Karpas-422 (cell line): ENCODE measurements around the gene DNAJB6. TPM values are rescaled to one million over a fixed set of nuclear protein-coding genes. Genes with fewer than 3 reads are reported as not detected.

ENCODE experiments used
- DNase-seq: peaks from one replicate; pipeline ENCODE4 v3.0.0-alpha.2; 2015
- H2AFZ ChIP-seq: fragments of 200-600 bp; sonication (generic); 2 replicates; pipeline ENCODE4 v1.6.1; 2014; ENCODE audit warnings: antibody characterized with exemption, low read length, mixed read lengths
- H3K27ac ChIP-seq: fragments of 200-600 bp; sonication (generic); 2 replicates; pipeline ENCODE4 v1.5.1; 2014; ENCODE audit warnings: mild to moderate bottlenecking, low read length, moderate library complexity
- H3K27me3 ChIP-seq: fragments of 200-600 bp; sonication (generic); 2 replicates; pipeline ENCODE4 v1.6.1; 2014; ENCODE audit warnings: low read length, mixed read lengths
- H3K36me3 ChIP-seq: fragments of 200-600 bp; sonication (generic); 2 replicates; pipeline ENCODE4 v1.6.1; 2014; ENCODE audit warnings: low read length, mixed read lengths; ENCODE audit not compliant: insufficient read depth
- H3K4me1 ChIP-seq: fragments of 200-600 bp; sonication (generic); 2 replicates; pipeline ENCODE4 v1.6.1; 2014; ENCODE audit warnings: mild to moderate bottlenecking, low read length, mixed read lengths
- H3K4me2 ChIP-seq: fragments of 200-600 bp; sonication (generic); 2 replicates; pipeline ENCODE4 v1.6.1; 2014; ENCODE audit warnings: low read length, low read depth, mild to moderate bottlenecking; ENCODE audit not compliant: poor library complexity, severe bottlenecking
- H3K4me3 ChIP-seq: fragments of 200-600 bp; sonication (generic); 2 replicates; pipeline ENCODE4 v1.5.1; 2014; ENCODE audit warnings: mild to moderate bottlenecking, antibody characterized with exemption, low read length, mixed read lengths
- H3K79me2 ChIP-seq: fragments of 200-600 bp; sonication (generic); 2 replicates; pipeline ENCODE4 v1.6.1; 2014; ENCODE audit warnings: mild to moderate bottlenecking, low read length, mixed read lengths
- H3K9ac ChIP-seq: fragments of 200-600 bp; sonication (generic); 2 replicates; pipeline ENCODE4 v1.6.0; 2014; ENCODE audit warnings: low read length
- H3K9me2 ChIP-seq: fragments of 200-600 bp; sonication (generic), shearing (Covaris generic); replicated peaks from 2 replicates; pipeline ENCODE4 v1.6.0; 2014; ENCODE audit warnings: mild to moderate bottlenecking, low read length, moderate library complexity; ENCODE audit not compliant: insufficient read depth
- H3K9me3 ChIP-seq: fragments of 300-700, 200-600 bp; sonication (generic); 2 replicates; pipeline ENCODE4 v1.6.1; 2014; ENCODE audit warnings: low read length, mixed read lengths
- H4K20me1 ChIP-seq: fragments of 200-600 bp; sonication (generic); 2 replicates; pipeline ENCODE4 v1.6.1; 2014; ENCODE audit warnings: mild to moderate bottlenecking, antibody characterized with exemption, low read length, low read depth; ENCODE audit not compliant: insufficient read depth
- total RNA-seq: library from RNA; depleted of rRNA; stranded (reverse); fragments of >200 nt; shearing (Covaris generic); gene quantifications from 2 replicates; pipeline ENCODE4 v1.2.3, GENCODE V29; 2014; ENCODE audit warnings: low replicate concordance

Gene DNAJB6
- total RNA-seq, 1 experiment from 2014 or later: 54.5 TPM

DNA sequence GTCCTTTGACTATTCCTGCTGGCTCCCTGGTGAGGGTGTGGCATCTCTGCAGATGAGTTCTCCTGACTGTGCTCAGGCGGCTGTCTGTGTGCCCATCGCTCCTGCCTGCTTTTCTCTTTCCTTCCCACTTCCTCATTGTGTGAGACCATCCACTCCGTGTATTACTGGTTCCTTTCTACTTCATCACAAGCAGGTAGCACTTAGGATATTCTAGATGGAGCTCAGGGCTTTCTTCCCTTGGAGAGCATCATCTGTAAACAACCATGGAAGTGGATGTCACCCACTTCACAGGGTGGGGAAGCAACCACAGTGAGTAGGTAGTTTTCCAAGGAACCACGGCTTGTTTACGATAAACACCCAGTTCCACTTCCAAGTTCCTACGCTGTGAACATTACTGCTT, 15.7 kb downstream of the DNAJB6 start:
- no peak for DNase-seq
- Histone ChIP-seq H3K9me2 (no peaks in the 10 kb centered on the region), H4K20me1 (peaks cover 10% of the 10 kb centered on the region; the same call in 1 of the 2 replicates), H3K4me3 (no peak overlapping the region), H3K27me3 (no peaks in the 10 kb centered on the region), H2AFZ (no peak overlapping the region), H3K27ac (no peak overlapping the region), H3K79me2 (peaks cover 99% of the 10 kb centered on the region), H3K9ac (no peak overlapping the region), H3K4me2 (no peak overlapping the region), H3K36me3 (no peaks in the 10 kb centered on the region), H3K9me3 (no peaks in the 10 kb centered on the region), H3K4me1 (peaks cover 5% of the 10 kb centered on the region; the same call in 1 of the 2 replicates)

GRCh38 chr7:157355784-157356511, 19.1 kb downstream of the DNAJB6 start:
- H3K27me3 ChIP-seq: no peaks in the 10 kb centered on the region
- no peak overlapping the region for H3K4me3 ChIP-seq
- H2AFZ ChIP-seq: no peak overlapping the region
- no peak overlapping the region for H3K9ac ChIP-seq
- no peak overlapping the region for H3K4me2 ChIP-seq
- H3K9me3 ChIP-seq: no peaks in the 10 kb centered on the region
- no peak overlapping the region for H3K27ac ChIP-seq
- peaks cover 99% of the 10 kb centered on the region for H3K79me2 ChIP-seq
- peaks cover 5% of the 10 kb centered on the region; the same call in 1 of the 2 replicates for H3K4me1 ChIP-seq
- H3K36me3 ChIP-seq: peaks cover 16% of the 10 kb centered on the region
- H4K20me1 ChIP-seq: peaks cover 20% of the 10 kb centered on the region; the same call in 1 of the 2 replicates
- DNase-seq: no peak
- H3K9me2 ChIP-seq: no peaks in the 10 kb centered on the region

DNA sequence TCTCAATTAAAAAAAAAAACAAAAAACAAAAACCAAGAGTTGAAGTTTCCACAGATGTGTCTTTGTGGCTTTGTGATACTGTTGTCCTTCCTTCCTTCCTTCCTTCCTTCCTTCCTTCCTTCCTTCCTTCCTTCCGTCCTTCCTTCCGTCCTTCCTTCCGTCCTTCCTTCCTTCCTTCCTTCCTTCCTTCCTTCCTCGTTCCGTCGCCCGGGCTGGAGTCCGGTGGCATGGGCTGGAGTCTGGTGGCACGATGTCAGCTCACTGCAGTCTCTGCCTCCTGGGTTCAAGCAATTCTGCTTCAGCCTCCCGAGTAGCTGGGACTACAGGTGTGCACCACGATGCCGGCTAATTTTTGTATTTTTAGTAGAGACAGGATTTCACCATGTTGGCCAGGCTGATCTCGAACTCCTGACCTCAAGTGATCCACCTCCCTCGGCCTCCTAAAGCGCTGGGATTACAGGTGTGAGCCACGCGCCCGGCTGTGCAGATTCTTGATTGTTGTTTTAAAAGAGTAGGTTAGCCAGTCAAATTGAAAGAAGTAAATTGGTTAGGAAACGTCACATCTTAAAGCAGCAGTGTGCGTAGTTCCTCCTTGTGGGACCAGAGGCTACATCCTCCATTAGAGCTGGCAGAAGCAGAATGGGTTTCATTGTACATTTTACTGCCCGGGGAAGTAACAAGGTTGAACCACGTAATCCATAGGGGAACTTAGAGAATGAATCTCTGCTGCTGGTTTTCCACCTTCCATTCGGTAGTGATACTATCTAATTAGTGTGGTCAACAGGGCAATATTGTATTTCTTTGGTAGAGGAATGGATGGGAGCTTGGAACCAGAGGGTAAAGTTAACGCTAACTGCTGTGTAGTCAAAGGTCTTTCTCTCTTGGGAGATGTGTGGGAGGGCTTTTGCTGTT, 20.6 kb downstream of the DNAJB6 start:
- H3K79me2 ChIP-seq: peaks cover 99% of the 10 kb centered on the region
- H3K4me3 ChIP-seq: no peak overlapping the region
- no peaks in the 10 kb centered on the region for H3K9me3 ChIP-seq
- peaks cover 19% of the 10 kb centered on the region for H3K36me3 ChIP-seq
- no peak for DNase-seq
- no peak overlapping the region for H2AFZ ChIP-seq
- no peak overlapping the region for H3K9ac ChIP-seq
- H3K27ac ChIP-seq: no peak overlapping the region
- no peaks in the 10 kb centered on the region for H3K4me1 ChIP-seq
- H4K20me1 ChIP-seq: peaks cover 27% of the 10 kb centered on the region; the same call in 1 of the 2 replicates
- no peaks in the 10 kb centered on the region for H3K27me3 ChIP-seq
- no peaks in the 10 kb centered on the region for H3K9me2 ChIP-seq
- H3K4me2 ChIP-seq: no peak overlapping the region

GRCh38 chr7:157358041-157358752, 21.4 kb downstream of the DNAJB6 start:
- no peaks in the 10 kb centered on the region for H3K9me2 ChIP-seq
- peaks cover 24% of the 10 kb centered on the region for H3K36me3 ChIP-seq
- H3K9me3 ChIP-seq: no peaks in the 10 kb centered on the region
- H3K4me1 ChIP-seq: no peaks in the 10 kb centered on the region
- no peak overlapping the region for H2AFZ ChIP-seq
- H3K4me2 ChIP-seq: no peak overlapping the region
- H3K27ac ChIP-seq: no peak overlapping the region
- peaks cover 27% of the 10 kb centered on the region; the same call in 1 of the 2 replicates for H4K20me1 ChIP-seq
- DNase-seq: no peak
- H3K79me2 ChIP-seq: peaks cover 99% of the 10 kb centered on the region
- no peaks in the 10 kb centered on the region for H3K27me3 ChIP-seq
- no peak overlapping the region for H3K4me3 ChIP-seq
- no peak overlapping the region for H3K9ac ChIP-seq

DNA sequence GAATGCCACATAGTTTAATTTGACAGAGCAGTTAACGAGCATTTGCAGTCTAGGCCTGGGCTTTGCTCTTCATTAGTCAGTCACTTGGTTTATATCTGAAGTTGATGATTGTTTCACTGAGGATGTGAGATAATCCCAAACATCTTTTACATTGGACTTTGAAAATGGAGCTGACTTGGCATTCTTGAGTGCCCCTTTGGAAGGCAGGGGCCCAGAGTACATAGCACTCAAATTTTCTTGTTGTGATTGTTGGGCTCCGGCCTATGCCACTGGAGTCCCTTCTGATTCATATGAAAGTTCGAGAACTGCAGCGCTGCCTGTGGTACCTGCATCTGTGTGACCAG, 21.9 kb downstream of the DNAJB6 start:
- Histone ChIP-seq H3K79me2 (peaks cover 99% of the 10 kb centered on the region), H3K9ac (no peak overlapping the region), H3K36me3 (peaks cover 29% of the 10 kb centered on the region), H4K20me1 (peaks cover 27% of the 10 kb centered on the region; the same call in 1 of the 2 replicates), H3K9me3 (no peaks in the 10 kb centered on the region), H3K27me3 (no peaks in the 10 kb centered on the region), H3K4me3 (no peak overlapping the region), H3K4me2 (no peak overlapping the region), H3K27ac (no peak overlapping the region), H2AFZ (no peak overlapping the region), H3K4me1 (no peaks in the 10 kb centered on the region), H3K9me2 (no peaks in the 10 kb centered on the region)
- DNase-seq: no peak

DNA sequence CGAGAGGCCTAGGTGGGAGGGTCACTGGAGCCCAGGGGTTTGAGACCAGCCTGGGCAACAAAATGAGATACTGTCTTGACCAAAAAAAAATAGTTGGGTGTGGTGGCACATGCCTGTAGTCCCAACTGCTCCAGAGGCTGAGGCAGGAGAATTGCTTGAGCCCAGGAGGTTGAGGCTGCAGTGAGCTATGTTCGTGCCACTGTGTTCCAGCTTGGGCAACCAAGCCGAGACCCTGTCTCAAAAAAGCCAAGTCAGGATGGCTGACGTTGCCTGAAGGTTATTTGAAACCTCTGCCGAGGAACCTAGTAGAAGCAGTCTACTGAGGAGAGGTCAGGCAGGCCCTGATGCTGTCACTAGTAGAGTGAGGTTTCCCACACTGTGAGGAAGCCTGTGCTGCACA, 22.8 kb downstream of the DNAJB6 start:
- Histone ChIP-seq H3K79me2 (peaks cover 99% of the 10 kb centered on the region), H3K4me1 (no peaks in the 10 kb centered on the region), H3K27ac (no peak overlapping the region), H3K9me2 (no peaks in the 10 kb centered on the region), H3K9ac (no peak overlapping the region), H2AFZ (no peak overlapping the region), H3K4me2 (no peak overlapping the region), H3K36me3 (peaks cover 34% of the 10 kb centered on the region), H3K27me3 (no peaks in the 10 kb centered on the region), H4K20me1 (peaks cover 30% of the 10 kb centered on the region), H3K4me3 (no peak overlapping the region), H3K9me3 (no peaks in the 10 kb centered on the region)
- DNase-seq: no peak

DNA sequence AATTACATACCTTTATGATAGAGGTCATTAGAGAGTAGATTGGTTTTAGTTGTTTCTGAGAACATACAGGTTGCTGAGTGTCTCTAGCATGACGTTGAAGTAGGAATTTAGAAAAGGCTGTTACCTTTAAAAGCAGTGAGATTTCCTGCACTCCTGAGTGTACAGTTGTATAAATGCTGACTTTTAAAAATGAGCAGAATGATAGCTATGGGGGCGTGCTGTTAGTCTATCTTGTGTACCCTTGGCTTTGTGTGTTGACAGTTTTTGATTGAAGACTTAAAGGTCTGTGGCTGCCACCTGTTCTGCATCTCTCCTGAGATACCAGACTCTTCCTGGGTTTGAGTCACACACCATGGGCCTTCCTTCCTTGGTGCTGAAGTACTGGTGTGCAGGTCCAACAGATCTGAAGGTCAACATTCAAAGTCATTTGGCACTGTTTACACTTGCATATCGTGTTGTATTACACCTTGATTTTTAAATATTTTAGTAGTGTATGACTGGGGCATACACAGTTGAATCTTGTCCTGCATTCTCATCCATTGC, 23.8 kb downstream of the DNAJB6 start:
- peaks cover 35% of the 10 kb centered on the region for H4K20me1 ChIP-seq
- DNase-seq: no peak
- H3K36me3 ChIP-seq: peaks cover 42% of the 10 kb centered on the region

More for the DNA sequence above, 23.8 kb downstream of the DNAJB6 start:
- no peaks in the 10 kb centered on the region for H3K9me3 ChIP-seq
- H2AFZ ChIP-seq: no peak overlapping the region
- H3K79me2 ChIP-seq: peaks cover 99% of the 10 kb centered on the region
- no peak overlapping the region for H3K4me3 ChIP-seq
- no peaks in the 10 kb centered on the region for H3K4me1 ChIP-seq
- H3K9me2 ChIP-seq: no peaks in the 10 kb centered on the region
- H3K27ac ChIP-seq: no peak overlapping the region
- no peak overlapping the region for H3K9ac ChIP-seq
- H3K27me3 ChIP-seq: no peaks in the 10 kb centered on the region
- H3K4me2 ChIP-seq: no peak overlapping the region
